Kidney capillary endothelial cell (primary cell): Measurements from ENCODE around the gene CLCN7.

Experiments
- DNase-seq: peaks from one replicate; pipeline ENCODE4 v3.0.0-alpha.2; 2018; ENCODE audit warnings: low spot score

CLCN7 gene

GRCh38 chr16:1430759-1431496, 43.9 kb downstream of the CLCN7 start, which contains the start of gene PERCC1:
Gene PERCC1 (plus strand): TSS chr16:1431078. CDS start chr16:1432594, 1,516 bp downstream.
- no peak for DNase-seq

GRCh38 chr16:1430214-1430758, 44.5 kb downstream of the CLCN7 start:
- DNase-seq, result no peak

- no peak for DNase-seq
Observed at GRCh38 chr16:1429631-1430030, 45.2 kb downstream of the CLCN7 start.

GRCh38 chr16:1429012-1429411, 45.8 kb downstream of the CLCN7 start:
- no peak for DNase-seq

- no peak for DNase-seq
Observed at GRCh38 chr16:1428511-1428910, 46.3 kb downstream of the CLCN7 start.

DNA sequence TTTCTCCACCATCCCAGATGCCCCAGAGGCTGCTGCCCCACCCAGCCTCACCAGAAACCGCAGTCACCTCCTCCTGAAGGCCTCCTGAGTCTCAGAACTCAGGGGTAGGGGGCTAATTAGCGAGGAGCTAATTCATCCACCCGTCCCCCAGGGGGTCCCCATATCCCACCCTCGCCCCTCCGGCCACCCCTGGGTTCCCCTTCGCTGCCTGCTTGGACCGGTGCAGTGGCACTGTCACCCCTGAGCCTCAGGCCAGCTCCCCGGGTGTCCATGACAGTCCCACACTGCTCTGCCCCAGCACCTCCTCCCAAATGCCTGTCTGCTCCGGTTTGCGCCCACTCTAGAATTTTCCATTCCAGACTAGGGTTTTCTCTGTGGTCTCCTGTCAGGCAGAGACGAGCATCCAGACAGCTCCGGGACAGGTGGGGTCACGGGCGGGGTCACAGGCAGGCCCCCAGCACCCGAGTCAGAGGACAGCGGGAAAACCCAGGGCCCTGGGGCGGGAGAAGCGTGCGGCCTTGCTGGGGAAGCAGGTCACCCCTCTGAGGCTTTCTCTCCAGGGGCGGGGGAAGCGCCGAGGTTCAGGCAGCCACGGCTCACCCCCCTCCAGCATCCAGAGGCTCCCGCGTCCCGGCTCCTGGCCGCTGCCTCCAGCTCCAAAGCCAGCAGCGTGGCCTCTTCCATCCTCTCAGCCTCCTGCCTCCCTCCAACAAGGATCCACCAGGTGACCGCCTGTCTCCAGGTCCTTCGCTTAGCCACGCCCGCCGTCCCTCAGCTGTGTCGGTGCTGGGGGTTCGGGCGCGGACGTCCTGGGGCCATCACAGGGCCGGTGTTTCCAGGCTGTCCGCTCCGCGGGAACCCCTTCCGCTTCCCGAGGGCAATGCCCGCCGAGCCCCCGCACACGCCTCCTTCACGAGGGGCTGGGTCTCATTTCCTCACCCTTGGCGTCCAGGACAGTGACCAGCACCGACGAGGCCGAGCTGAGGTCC, 47.1 kb downstream of the CLCN7 start:
- DNase-seq, result no peak

- no peak for DNase-seq
Observed at GRCh38 chr16:1426734-1427471, 47.9 kb downstream of the CLCN7 start.

- no peak for DNase-seq
Observed at GRCh38 chr16:1425616-1426370, 49.0 kb downstream of the CLCN7 start.

DNA sequence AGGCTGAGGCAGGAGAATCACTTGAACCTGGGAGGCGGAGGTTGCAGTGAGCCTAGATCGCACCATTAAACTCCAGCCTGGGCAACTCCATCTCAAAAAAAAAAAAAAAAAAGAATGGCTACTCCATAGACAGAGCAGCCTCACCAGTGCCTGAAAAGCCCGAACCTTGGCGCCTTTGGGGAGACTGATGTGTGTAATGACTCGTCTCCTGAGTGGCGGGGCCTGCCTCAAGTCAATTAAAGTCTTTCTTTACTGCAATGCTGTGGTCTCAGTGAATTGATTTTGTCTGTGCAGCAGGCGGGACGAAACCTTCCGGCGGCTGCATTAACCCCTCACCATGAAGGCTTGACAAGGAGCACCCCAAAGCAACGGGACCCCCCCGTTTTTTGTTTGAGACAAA, 50.8 kb downstream of the CLCN7 start:
- DNase-seq, result no peak

DNA sequence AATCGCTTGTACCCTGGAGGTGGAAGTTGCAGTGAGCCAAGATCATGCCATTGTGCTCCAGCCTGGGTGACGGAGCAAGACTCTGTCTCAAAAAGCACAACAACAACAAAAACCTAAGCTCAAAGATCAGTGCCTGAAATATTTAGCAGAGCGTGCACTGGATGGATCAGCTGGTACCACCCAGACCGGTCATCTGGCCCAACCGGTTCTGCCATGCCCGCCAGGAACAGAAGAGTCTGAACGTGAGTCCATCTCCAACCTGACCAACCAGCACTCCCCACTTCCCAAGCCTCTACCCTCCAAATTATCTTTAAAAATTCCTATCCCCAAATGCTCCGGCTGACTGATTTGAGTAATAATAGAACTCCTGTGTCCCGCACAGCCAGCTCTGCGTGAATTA, 52.8 kb downstream of the CLCN7 start:
- no peak for DNase-seq

- DNase-seq, result no peak
Observed at GRCh38 chr16:1420111-1420539, 54.7 kb downstream of the CLCN7 start.

DNA sequence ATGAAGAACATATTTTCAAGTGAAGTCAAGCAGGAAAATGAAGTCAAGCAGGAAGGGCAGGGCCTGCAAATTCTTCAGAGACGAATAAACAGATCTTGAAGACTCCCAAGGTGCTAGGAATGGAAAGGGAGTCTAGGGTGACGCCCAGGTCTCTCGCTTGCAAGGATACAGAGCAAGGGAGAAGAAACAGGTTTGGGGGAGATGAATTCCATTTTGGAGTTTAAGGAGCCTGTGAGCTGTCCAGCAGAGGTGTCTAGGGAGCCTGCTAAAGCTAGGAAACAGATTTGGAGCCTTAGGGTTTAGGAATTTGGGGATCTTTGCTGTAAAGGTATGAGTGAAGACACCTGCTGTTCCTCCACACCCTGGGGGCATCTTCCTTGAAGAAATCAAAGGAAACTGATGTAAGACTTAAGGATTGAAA, 58.3 kb downstream of the CLCN7 start:
- no peak for DNase-seq

- peak; percentile 54 for DNase-seq
Observed at GRCh38 chr16:1414532-1415260, 60.1 kb downstream of the CLCN7 start, which contains the start of gene UNKL. Gene UNKL (minus strand): TSS chr16:1414704. CDS start chr16:1414691, 13 bp downstream.

GRCh38 chr16:1413684-1414531, 60.9 kb downstream of the CLCN7 start:
- DNase-seq, result peak; percentile 57

DNA sequence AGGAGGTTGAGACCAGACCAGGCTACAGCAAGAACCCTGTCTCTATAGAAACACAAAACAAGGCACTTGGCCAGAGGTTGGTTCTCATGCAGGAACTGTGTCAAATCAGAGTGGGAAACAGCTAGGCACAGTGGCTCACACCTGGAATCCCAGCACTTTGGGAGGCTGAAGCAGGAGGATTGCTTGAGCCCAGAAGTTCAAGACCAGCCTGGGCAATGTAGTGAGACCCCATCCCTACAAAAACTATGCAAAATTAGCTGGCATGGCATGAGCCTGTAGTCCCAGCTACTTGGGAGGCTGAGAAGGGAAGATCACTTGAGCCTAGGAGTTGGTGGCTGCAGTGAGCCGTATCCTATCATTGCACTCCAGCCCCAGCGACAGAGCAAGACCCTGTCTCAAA, 62.0 kb downstream of the CLCN7 start:
- DNase-seq, result no peak

DNA sequence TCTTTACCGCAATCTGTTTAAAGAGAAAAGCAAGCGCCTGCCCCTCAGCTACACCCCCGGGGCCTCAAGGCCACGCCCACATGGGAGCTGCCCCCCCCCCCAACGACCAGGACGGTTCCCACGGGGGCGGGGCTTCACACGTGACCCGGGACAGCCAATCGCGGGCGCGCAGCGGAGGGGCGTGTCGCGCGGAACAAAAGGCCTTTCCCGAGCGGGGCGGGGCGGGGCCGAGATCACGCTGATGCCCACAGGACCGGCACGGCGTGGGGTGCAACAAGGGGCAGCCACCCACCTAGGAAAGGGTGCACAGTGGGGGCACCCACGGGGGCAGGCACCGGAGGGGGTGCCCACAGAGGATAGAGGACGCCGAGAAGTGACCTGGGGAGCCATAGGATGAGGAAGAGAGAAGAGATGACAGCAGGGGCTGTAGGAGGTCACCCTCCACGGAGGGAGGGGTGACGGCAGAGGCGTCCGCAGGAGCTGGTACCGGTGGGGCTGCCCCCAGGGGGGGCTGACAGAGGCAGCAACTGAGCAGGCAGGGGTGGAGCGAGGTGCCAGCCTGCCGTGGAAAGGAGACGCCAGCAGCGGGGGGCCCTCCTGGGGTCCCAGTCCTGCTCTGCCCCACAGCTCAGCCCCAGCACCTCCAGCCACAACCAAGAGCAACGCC, 66.5 kb downstream of the CLCN7 start:
- peak; percentile 66 for DNase-seq

DNA sequence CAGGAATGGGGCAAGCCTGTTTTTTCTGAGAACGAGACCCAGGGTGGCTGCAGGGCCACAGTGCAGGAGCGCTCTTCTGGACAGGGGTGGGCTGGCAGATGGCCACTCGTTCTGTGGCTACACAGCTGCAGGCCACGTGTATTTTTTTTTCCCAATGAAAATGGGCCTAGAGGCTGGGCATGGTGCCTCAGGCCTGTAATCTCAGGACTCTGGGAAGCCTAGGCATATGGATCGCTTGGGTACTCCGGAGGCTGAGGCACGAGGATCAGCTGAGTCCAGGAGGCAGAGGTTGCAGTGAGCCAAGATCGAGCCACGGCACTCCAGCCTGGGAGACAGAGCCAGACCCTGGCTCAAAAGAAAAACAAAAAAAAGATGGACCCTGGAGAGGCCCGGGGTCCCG, 67.1 kb downstream of the CLCN7 start:
- DNase-seq, result no peak

DNA sequence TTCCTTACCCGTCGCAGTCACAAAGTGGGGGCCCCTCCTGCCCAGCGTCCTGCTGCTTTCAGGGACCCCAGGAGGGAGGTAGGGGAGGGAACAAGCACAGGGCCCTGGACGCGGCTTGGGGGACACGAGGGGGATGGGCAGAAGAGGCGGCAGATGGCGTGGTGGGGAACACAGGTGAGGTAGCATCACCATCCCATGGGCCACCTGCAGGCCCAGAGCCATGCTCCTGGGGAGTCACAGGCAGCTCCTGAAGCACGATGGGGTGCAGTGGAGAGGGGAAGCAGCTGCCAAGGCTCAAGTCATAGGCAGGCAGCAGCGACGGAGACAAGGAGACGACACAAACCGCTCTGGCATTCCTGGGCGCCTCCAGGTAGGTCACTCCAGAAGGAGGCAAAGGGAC, 71.1 kb downstream of the CLCN7 start:
- DNase-seq, result no peak

DNA sequence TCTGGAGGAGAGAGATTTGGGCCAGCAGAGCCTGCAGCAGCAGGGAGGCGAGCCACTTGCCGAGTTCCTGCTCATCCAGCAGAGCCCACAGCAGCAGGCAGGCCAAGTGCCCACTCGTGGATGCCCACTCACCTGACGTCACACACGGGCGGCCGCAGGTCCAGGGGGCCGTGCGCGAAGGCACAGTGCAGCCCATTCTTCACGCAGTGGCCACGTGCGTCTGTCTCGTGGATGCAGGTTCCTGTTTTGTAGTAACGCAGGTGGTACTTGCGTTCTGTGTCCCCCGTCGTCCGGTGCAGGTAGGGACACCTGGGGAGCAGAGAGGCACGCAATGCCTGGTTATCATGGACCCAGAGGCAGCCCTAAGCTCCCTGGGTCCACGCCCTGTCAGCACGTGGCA, 71.8 kb downstream of the CLCN7 start:
- no peak for DNase-seq
